NCI-H1436 (cell line): ENCODE data around the gene SH3BGR.

ENCODE experiments used
- DNase-seq: peaks from one replicate; lab custom pipeline; 2025; lab: John Stamatoyannopoulos, UW

SH3BGR gene

DNA sequence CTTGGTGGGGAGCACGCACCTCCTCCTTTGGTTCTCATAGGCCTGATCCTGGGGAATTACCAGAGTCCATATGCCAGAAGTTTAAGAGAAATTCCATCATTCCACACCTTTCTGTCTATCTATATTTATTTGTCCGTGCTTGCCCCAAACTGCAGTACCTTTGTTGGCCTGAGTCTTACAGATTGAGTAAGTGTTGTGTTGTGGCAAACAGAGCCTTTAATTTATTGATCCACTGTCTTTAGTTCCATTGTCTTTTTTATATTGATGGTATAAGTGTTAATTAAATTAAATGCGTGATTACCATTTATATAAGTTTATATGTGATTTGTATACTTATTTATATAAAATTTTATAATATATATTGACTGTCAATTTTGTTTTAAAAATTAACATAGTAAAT, 4.9 kb downstream of the SH3BGR start:
- no peak for DNase-seq

DNA sequence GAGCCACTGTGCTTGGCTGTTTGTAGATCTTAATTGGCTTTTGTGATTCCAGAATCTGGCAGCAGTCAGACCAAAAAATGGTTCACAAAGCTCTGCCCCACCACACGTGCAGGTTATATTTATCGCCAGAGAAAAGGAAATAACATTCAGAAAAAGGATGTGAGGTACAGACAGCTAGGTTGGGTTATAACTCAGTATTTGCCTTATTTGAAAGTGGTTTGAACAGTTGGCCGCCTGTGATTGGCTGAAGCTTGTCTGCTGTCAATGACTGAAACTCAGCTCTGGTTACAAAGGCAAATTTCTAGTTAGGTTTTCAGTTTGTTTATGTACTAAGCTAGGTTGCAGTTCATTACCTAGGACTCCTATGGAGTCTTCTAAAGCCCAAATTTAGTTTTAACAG, 9.6 kb downstream of the SH3BGR start:
- DNase-seq, result no peak

DNA sequence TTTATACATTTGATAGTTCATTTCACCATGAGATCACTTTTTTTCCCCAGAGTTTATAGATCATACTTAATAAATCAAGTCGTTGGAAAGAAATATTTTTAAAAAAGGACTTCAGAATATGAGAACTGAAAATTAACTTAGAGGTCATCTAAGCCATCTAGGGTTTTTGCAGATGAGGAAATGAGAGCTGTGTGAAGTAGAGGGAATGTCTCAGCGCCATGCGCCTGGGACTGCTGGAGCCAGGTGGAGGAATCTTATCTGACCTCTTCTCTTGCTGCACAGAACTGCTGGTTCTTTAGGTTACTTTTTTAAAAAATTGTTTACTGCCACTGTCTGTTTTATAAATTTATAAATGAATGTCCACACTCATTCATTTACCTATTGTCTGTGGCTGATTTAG, 11.5 kb downstream of the SH3BGR start:
- no peak for DNase-seq

DNA sequence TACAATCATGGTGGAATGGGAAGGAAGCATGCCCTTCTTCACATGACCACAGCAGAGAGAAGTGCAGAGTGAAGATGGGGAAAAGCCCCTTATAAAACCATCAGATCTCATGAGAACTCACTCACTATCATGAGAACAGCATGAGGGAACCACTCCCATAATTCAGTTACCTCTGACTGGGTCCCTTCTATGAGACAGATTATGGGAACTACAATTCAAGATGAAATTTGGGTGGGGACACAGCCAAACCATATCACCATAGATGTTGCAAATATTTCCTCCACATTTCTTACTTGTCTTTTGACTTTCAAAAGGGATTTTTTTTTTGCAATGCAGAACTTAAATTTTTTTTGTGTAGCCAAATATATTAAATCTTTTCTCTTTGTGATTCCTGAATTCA, 14.8 kb downstream of the SH3BGR start:
- no peak for DNase-seq

DNA sequence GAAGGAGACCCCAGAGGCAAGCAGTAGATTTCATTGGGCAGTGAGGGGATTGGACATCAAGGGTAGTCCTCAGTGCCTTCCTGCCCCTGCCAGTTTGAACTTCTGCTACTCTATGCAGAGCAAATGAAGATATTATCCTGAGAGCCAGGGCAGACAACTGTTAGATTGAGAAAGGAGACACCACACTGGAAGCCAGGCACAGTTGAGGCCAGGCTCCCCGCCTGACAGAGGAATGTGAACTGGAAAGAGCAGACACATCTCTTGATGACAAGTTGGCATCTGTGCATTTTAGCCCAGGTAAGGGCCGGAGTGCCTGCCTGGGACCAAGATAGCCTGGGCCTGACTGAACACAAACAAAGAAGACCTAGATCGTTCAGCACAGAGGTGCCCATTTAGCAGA, 16.0 kb downstream of the SH3BGR start:
- no peak for DNase-seq

DNA sequence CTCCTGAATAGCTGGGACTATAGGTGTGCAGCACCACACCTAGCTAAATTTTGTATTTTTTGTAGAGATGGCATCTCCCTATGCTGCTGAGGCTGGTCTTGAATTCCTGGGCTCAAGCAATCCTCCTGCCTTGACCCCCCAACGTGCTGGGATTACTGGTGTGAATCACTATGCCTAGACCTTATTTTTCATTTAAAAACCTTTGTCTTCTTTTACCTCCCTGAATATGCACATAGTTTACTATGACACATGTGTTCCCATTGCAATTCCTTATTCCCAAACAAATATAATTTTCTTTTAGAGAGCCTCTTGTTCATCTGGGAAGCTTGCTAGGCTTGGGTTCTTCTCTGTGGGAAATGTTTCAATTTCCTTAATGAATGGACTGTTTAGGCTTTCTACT, 16.8 kb downstream of the SH3BGR start:
- no peak for DNase-seq

DNA sequence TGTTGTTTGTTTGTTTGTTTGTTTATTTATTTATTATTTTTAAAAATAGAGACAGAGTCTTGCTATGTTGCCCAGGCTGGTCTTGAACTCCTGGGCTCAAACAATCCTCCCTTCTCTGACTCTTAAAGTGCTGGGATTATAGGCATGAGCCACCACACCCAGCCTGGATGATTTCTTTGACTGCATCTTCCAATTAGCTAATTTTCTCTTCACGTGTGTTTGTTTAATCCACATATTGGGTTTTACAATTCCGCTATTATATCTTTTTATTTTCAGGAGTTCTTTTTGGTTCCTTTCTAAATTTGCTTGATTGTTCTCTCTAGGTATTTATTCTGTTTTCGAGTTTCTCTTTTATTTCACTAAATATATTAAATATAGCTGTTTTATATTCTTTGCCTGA, 19.8 kb downstream of the SH3BGR start:
- no peak for DNase-seq

DNA sequence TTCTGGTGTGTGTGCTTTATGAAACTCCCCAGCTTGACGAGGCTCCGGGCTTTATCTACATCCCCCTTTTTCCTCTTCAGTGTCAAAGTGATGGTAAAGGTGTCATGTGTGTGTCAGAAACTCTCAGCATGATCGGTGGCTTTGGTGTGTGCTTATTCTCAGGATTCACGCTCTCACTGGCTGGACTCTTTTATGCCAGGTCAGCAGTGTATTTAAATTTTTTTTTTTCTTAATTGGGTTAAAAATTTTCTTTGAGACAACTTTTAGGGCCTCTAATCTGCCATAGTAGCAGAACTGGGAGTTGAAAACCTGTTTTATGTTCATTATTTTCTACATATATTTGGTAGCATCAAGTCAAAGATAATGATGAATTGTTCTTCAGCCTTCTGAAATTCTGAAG, 21.0 kb downstream of the SH3BGR start:
- no peak for DNase-seq

DNA sequence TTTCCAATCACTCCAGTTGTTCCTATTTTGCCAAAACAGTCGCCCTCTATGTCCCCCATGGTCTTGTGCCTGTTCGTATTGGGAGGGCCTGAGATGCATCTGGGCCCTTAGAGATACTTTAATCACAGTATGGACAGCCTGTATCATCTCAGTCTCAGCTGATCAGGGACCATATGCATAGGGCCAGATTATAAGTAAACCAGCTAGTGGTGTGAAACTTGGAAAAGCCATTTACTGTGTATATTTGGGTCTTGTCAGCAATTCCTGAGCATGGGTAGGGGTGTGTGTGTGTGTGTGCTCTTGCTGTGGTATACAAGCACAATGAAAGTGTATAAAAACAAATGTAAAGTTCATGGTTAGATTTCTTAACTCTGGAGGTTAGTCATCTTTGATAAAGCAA, 22.8 kb downstream of the SH3BGR start:
- DNase-seq, result no peak

DNA sequence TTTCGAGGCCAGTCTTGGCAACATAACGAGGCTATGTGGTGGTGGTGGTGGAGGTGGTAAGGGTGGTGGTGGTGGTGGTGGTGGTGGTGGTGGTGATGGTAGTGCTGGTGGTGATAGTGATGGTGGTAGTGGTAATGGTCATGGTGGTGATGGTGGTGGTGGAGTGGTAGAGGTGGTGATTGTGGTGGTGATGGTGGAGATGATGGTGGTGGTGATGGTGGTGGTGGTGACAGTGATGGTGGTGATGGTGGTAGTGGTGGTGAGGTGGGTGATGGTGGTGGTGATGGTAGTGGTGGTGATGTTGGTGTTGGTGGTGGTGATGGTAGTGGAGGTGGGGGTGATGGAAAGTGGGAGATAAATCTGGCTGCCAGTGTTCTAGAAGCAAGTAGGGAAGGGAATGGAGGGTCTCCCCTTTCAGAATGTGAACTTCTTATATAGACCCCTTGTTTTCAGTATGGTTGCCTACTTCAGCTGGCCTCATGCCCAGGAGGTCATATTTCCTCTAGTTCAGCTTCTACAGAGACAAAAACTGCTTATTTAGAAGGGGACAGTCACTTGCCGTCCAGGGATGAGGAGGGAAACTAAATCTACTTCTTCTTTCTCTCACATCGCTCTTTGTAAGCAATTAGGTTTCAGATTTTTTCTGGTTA, 27.5 kb downstream of the SH3BGR start:
- DNase-seq, result no peak

DNA sequence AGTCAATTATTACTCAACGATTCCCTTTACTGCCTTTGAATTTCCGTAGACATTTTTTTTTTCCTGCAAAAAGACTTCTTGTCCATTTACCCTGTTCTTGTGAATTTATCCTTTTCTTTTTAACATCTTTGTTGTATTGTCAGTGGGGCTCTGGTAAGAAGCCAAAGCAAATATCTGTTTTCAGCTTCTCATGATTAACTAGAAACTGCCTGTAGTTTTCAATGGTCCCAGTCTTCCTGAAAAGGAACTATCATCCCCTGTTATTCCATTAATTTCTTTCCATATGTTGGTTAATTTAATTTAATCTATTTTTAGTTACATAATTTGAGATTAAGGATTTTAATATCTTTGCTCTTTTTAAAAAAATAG, 28.0 kb downstream of the SH3BGR start:
- no peak for DNase-seq

DNA sequence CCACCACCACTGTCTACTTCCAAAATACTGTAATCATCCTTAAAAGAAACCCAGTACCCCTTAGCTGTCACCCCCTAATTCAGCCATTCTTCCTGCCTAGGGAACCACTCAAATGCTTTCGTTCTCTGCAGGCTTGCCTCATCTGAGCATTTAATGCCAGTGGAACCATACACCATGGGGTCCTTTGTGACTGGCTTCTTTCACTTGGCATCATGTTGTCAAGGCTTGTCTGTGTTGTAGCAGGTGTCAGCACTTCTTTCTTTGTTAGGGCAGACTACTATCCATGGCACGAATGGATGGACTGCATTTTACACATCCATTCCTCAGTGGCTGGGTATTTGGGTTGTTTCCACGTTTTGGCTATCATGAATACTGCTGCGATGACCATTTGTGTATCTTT, 28.5 kb downstream of the SH3BGR start:
- DNase-seq, result no peak

DNA sequence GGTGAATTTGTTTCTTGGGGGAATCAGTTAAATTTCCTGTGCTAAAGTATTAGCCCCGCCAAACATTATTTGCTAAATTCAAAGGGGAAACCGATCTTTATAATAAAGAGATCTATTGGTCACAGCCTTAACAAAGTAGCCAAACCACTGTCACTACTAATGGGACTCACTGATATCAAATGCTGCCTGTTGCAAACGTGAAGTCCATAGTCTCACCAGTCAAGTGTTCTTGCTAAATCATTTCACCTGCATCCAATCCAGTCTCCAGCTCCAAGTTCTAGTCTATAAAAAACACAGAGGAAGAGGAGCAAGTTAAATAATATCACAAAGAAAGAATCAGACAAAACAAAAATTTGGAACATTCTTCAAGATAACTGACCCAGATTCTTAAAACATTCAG, 30.1 kb downstream of the SH3BGR start:
- DNase-seq, result no peak

DNA sequence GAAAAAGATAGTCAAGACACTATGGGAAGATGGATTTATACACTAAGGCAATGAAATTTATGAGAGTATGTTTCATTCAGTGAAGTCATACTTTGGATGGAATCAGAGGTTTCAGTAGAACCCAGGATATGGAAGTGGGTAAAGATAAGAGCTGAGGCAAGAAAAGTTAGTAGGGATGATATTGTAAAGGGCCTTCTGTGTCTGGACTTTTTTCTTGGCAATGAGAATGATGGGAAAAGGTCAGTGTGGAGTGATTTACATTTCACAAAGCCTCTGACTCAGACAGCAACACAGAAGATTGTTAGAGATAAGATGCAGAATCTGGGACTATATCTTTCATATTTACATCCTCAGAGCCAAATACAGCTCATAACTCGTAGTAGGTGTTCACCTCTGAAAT, 32.1 kb downstream of the SH3BGR start:
- DNase-seq, result no peak

DNA sequence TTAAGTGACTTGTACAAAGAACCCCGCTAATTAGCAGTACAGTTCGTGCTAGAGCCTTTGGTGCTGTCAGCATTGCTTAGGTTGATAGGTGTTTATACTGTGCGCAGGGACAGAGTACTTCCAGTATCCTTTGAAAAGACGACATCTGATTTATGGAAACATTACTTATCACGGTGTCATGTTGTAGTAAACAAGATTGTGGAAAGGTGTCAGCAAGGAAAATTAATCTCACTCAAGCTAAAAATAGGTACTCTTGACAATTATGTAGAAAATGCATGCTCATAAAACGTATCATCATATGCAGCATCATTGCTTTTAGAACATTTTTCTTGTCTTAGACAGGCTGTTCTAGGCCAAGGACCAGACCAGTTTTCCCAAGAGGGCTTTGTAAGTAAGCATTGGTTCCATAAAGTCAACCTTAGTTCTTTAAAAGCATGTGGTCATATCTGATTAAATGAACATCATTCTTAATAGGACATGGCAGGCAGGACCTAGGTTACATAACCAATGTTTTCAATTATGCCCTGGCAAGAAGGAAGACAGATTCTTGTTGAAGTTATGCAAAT, 33.0 kb downstream of the SH3BGR start:
- no peak for DNase-seq

DNA sequence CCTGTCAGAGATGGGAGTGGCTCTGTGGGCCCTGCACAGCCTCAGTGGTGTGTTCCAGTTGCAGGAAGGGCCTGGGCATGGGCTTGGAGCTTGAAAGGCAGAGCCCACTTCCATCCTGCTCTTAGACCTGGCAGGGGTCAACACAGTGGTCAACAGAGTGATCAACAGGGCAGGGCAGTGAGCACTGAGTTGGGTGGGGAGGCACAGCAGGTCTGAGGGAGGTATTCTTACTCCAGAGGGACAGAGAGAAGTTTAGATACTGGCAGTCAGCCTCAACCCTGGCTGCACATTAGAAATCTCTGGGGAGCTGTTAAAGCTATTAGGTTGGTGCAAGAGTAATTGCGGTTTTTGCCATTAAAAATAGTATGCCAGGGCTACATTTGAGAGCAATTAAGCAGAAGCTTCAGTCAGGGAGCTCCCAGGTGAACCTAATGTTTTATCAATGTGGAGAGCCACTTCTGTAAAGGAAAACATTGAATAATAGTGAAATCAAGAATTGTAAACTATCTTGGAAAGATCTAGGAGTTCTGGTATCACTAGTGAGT, 37.7 kb downstream of the SH3BGR start:
- DNase-seq, result peak; percentile 54

DNA sequence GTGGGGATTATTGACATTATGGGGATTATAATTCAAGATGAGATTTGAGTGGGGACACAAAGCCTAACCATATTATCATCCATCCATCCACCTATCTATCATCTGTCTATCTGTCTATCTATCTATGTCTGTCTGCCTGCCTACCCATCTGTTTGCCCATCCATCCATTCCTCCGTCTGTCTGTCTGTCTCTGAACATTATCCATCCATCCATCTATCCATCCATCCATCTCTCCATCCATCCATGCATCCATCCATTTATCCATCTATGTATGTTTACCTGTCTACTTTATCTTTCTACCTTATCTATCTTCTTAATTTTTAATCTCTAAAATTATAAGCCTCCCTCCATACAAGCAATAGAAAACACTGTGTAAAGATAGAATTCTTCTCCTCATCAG, 47.4 kb downstream of the SH3BGR start:
- DNase-seq, result no peak

DNA sequence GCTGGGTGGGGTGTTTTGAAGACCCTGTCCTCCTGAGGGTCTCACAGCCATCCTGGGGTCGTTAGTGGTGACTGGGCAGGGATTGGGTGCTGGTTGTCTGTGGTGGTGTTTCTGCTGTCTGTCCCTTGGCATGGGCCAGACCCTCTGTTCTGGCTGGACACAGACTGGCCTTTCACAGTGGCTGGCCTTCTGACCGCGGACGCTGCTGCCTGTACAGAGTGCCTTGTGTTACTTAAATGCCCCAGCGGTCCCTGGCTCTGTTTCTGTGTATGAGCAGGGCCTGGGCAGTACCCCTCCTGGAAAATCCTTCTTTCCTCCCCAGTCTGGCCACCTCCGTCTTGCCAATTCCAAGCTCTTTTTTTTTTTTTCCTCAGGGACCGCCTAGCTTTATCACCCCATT, 50.9 kb downstream of the SH3BGR start:
- no peak for DNase-seq

DNA sequence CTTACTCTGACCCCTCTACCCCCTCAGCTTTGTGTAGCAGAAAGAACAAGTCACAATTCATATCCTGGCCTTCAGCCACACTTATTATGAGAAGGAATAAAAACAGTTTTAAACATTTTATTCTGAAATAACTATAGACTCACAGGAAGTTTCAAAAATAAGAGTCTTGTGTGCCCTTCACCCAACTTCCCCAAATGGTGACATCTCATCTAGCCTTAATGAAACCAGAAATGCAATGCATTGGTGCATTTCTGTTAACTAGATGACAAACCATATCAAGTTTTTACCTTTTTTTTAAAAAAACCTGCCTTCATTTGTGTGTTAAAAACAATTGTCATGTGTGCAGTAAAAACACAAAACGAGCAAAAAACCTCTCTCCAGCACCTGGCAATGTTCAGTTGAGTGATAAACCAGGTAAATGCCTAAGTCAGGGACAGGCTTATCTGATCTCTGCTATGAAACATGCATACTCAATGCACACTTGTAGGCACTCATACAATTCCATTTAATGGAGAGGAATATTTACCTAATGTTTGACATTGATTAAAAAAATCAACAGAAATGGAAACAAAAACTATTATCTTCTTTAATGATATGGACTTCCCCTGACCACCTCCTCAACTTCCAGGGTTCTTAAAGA, 51.5 kb downstream of the SH3BGR start:
- DNase-seq, result no peak

DNA sequence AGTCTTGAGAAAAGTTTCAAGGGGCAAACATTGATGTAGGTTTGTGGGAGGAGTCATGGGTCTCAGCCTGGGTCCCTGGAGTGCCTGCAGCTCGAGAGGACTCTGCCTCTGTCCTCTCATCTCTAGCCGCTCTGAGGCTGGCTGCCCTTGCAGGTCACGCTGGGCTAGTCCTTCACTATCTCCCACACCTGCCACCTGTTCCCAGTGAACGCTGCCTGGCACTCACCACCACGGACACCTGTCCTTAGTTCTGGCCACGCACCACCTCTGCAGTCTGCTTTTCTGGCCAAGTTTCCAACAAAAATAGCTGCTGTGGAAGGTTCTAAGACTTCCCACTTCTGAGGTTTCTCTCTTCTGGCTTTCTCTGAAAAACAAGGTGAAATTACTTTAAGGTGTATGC, 52.5 kb downstream of the SH3BGR start:
- no peak for DNase-seq

DNA sequence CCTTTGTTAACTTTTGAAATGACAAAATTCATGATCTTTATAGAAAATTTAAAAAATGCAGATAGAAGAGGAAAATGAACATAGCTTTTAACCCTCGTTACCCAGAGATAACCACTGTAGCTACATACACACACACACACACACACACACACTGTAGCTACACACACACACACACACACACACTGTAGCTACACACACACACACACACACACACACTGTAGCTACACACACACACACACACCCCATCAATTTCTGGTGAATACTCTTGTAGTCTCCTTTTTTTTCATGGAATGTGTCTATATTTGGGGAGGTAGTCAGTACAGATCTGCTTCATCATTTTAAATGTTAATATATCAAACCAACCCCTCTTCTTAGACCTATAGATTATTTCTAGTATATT, 58.5 kb downstream of the SH3BGR start:
- DNase-seq, result no peak

DNA sequence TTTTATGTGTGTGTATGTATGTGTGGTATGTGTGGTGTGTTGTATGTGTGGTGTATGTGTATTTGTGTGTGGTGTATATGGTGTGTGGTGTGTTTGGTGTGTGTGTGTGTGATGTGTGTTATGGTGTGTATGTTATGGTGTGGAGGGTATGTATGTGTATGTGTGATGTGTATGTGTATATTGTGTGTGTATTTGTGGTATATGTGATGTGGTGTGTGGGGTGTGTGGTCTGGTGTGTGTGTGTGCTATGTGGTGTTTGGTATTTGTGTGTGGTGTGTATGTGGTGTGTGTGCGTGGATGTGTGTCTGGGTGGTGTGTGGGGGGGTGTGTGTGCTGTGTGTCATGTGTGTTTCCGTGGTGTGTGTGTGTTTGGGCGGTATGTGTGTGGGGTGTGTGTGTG, 59.3 kb downstream of the SH3BGR start:
- no peak for DNase-seq

DNA sequence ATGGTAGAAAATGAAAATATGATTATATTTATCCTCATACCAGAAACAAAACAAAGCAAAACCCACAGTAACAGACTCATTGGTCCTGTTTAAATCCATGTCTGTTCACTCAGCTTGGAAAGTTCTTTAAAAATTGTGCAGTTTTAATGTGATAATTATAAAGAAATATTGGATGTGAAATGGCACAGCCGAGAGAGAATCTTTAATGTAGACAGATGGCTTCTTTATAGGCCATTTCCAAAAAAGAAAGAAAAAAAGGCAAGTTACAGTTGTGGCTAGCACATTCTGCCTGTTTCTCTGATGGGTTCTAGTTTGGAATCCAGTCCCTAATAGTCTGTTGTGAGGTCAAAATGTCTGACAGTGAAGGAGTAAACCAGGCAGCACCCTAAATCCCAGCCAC, 62.0 kb downstream of the SH3BGR start:
- DNase-seq, result no peak
